ENCODE measurements around the gene DDO.

- no peak for TF ChIP-seq EZH2phosphoT487 (IDR thresholded peaks at IDR 0.05; ENCODE audit: insufficient read depth, low read depth)
- TF ChIP-seq EZH2 (IDR thresholded peaks at IDR 0.05; ENCODE audit: insufficient read depth, poor library complexity, severe bottlenecking) = no peak
These were observed 3.0 kb downstream of the DDO start for GRCh38 chr6:110412360-110412759.

Measured in GM23248 (cell line).